PC-3 (cell line): ENCODE data around the gene ZAR1. TPM values are rescaled to one million over a fixed set of nuclear protein-coding genes. Genes with fewer than 3 reads are reported as not detected.

ENCODE experiments used
- ATAC-seq: fragments of 200-7000 bp; cut with Tn5 transposase; 2 replicates; pipeline ENCODE4 v1.9.1; 2020; ENCODE audit warnings: mild to moderate bottlenecking, moderate library complexity
- BruUV-seq: library from RNA; stranded (reverse); fragments of 400-500 nt; replicated peaks from 2 replicates; lab custom pipeline; 2021; lab: Mats Ljungman, UMichigan
- CTCF ChIA-PET: fragments of 300-600 bp; sonication (Branson Sonifier 250); formaldehyde crosslinking; loops from one replicate; lab custom pipeline; 2022; ENCODE audit warnings: antibody characterized with exemption; lab: Charles Lee
- POLR2A ChIA-PET: fragments of 300-600 bp; sonication (Branson Sonifier 250); formaldehyde crosslinking; loops from one replicate; lab custom pipeline; 2022; ENCODE audit warnings: antibody characterized with exemption; ENCODE audit not compliant: unreplicated experiment; lab: Charles Lee
- DNase-seq: peaks from one replicate; pipeline ENCODE4 v3.0.0-alpha.2; 2015
- H2AFZ ChIP-seq: fragments of 300-600 bp; sonication (generic); 2 replicates; pipeline ENCODE4 v1.6.0; 2016; ENCODE audit warnings: antibody characterized with exemption, low read length
- H3F3A ChIP-seq: fragments of 300-600 bp; sonication (generic); one replicate; pipeline ENCODE4 v1.6.0; 2017; ENCODE audit warnings: antibody characterized with exemption, low read length, control low read depth, mild to moderate bottlenecking; ENCODE audit not compliant: unreplicated experiment
- H3K27ac ChIP-seq: fragments of 300-600 bp; sonication (generic); 2 replicates; pipeline ENCODE4 v1.5.1; 2016; ENCODE audit warnings: mild to moderate bottlenecking, low read length
- H3K27me3 ChIP-seq: fragments of 300-600 bp; sonication (generic); 2 replicates; pipeline ENCODE4 v1.6.1; 2016; ENCODE audit warnings: low read length, mixed read lengths
- H3K36me3 ChIP-seq: fragments of 300-600 bp; sonication (generic); 2 replicates; pipeline ENCODE4 v1.6.1; 2016; ENCODE audit warnings: low read depth, mixed run types, low read length, mixed read lengths
- H3K4me1 ChIP-seq: fragments of 300-600 bp; sonication (generic); 2 replicates; pipeline ENCODE4 v1.5.1; 2016; ENCODE audit warnings: low read length; ENCODE audit not compliant: insufficient read depth
- H3K4me2 ChIP-seq: fragments of 300-600 bp; sonication (generic); 2 replicates; pipeline ENCODE4 v1.6.0; 2016; ENCODE audit warnings: low read length
- H3K4me3 ChIP-seq: fragments of 300-600 bp; sonication (generic); 2 replicates; pipeline ENCODE4 v1.5.1; 2016; ENCODE audit warnings: mild to moderate bottlenecking, low read length, mixed read lengths
- H3K79me2 ChIP-seq: fragments of 300-600 bp; sonication (generic); 2 replicates; pipeline ENCODE4 v1.6.1; 2017; ENCODE audit warnings: low read length, mixed read lengths
- H3K9ac ChIP-seq: fragments of 300-600 bp; sonication (generic); 2 replicates; pipeline ENCODE4 v1.6.0; 2016; ENCODE audit warnings: mild to moderate bottlenecking, low read length
- H3K9me2 ChIP-seq: fragments of 300-600 bp; sonication (generic); replicated peaks from 2 replicates; pipeline ENCODE4 v1.6.1; 2016; ENCODE audit warnings: mixed run types, low read length, mixed read lengths
- H3K9me3 ChIP-seq: fragments of 300-600 bp; sonication (generic); 2 replicates; pipeline ENCODE4 v1.6.1; 2016; ENCODE audit warnings: low read length, mixed read lengths
- H4K20me1 ChIP-seq: fragments of 300-600 bp; sonication (generic); 2 replicates; pipeline ENCODE4 v1.6.1; 2016; ENCODE audit warnings: low read length, mixed read lengths
- EZH2 ChIP-seq: fragments of 300-600 bp; sonication (generic); IDR thresholded peaks from one replicate; pipeline ENCODE4 v1.6.1; 2017; ENCODE audit warnings: antibody characterized with exemption, mild to moderate bottlenecking, low read length; ENCODE audit not compliant: unreplicated experiment
- EZH2phosphoT487 ChIP-seq: fragments of 300-600 bp; sonication (generic); IDR thresholded peaks from 2 replicates; pipeline ENCODE4 v1.6.1; 2018; ENCODE audit warnings: mild to moderate bottlenecking, antibody characterized with exemption, low read length, borderline replicate concordance
- intact Hi-C: fragments of 100-400 bp; cut with micrococcal nuclease; formaldehyde crosslinking; loops from 2 replicates; pipeline ENCODE4 v1.9.0; 2023
- total RNA-seq: library from RNA; depleted of rRNA; stranded (reverse); fragments of >200 nt; gene quantifications from 2 replicates; pipeline ENCODE4 v1.2.3, GENCODE V29; 2014
- TF ChIP-seq, protein P1 (sequence below): fragments of 300-600 bp; sonication (generic); conservative IDR thresholded peaks from 2 replicates; pipeline ENCODE4 v1.5.1; 2017; ENCODE audit warnings: antibody characterized with exemption, low read depth, mild to moderate bottlenecking, low read length

Gene ZAR1
- total RNA-seq, 1 experiment from 2014 or later: not detected

DNA sequence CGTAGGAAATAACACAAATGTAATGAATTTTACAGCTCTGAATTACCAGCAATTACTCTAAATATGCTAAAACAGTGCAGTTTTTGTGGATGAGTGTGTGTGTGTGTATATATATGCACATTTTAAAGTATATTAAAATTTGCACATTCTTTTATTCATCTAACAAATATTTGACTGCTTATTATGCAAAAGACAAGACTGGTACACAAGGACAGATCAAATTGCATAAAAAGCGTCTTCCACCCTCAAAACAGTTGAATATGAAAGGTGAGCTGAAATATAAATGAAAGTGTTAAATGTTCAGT, 13.9 kb downstream of the ZAR1 start:
- ATAC-seq: no peak
- DNase-seq: no peak
- H3K4me2 ChIP-seq: no peak overlapping the region
- H3K4me3 ChIP-seq: no peak overlapping the region
- H3K27me3 ChIP-seq: no peaks in the 10 kb centered on the region
- peaks cover 15% of the 10 kb centered on the region for H3K36me3 ChIP-seq
- ChIA-PET POLR2A (no interaction called here), CTCF (no interaction called here)
- H3F3A ChIP-seq: no peaks in the 10 kb centered on the region
- H4K20me1 ChIP-seq: no peaks in the 10 kb centered on the region
- no peak overlapping the region for H3K9ac ChIP-seq
- no peaks in the 10 kb centered on the region for H3K9me3 ChIP-seq
- no peaks in the 10 kb centered on the region for H3K9me2 ChIP-seq
- TF ChIP-seq EZH2phosphoT487 (no peak), EZH2 (no peak)
- TF ChIP-seq, protein P1, sequence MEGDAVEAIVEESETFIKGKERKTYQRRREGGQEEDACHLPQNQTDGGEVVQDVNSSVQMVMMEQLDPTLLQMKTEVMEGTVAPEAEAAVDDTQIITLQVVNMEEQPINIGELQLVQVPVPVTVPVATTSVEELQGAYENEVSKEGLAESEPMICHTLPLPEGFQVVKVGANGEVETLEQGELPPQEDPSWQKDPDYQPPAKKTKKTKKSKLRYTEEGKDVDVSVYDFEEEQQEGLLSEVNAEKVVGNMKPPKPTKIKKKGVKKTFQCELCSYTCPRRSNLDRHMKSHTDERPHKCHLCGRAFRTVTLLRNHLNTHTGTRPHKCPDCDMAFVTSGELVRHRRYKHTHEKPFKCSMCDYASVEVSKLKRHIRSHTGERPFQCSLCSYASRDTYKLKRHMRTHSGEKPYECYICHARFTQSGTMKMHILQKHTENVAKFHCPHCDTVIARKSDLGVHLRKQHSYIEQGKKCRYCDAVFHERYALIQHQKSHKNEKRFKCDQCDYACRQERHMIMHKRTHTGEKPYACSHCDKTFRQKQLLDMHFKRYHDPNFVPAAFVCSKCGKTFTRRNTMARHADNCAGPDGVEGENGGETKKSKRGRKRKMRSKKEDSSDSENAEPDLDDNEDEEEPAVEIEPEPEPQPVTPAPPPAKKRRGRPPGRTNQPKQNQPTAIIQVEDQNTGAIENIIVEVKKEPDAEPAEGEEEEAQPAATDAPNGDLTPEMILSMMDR: no peak
- H2AFZ ChIP-seq: no peak overlapping the region
- H3K27ac ChIP-seq: no peak overlapping the region
- H3K79me2 ChIP-seq: no peaks in the 10 kb centered on the region
- intact Hi-C loops: no loop called here
- no TSS peak for BruUV-seq
- H3K4me1 ChIP-seq: no peaks in the 10 kb centered on the region; the same call in 1 of the 2 replicates

DNA sequence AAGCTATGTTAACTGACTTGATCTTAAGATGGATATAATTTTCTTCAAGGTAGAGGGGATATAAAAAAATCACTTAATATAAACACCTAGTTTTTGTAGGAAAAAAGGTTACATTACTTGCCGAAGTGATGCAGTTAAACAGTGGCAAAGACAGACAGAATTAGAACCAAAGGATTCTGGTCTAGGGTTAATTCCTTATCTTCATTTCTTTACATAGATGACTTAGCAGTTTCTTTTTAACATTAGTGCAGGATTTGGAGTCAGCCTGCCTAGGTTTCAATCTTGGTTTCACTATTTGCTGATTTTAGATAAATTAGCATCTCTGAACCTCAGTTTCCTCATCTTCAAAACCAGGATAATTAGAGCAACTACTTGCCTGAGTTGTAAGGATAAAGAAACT, 14.3 kb downstream of the ZAR1 start:
- H3K36me3 ChIP-seq: peaks cover 18% of the 10 kb centered on the region
- no peak overlapping the region for H2AFZ ChIP-seq
- TF ChIP-seq EZH2 (no peak), EZH2phosphoT487 (no peak)
- TF ChIP-seq, protein P1: no peak
- BruUV-seq: no TSS peak
- ChIA-PET POLR2A (no interaction called here), CTCF (no interaction called here)
- no peak overlapping the region for H3K9ac ChIP-seq
- no peaks in the 10 kb centered on the region for H3K27me3 ChIP-seq
- H3F3A ChIP-seq: no peaks in the 10 kb centered on the region
- H3K9me2 ChIP-seq: no peaks in the 10 kb centered on the region
- DNase-seq (no peak), ATAC-seq (no peak)
- no peak overlapping the region for H3K27ac ChIP-seq
- H4K20me1 ChIP-seq: no peaks in the 10 kb centered on the region
- intact Hi-C loops: no loop called here
- H3K4me1 ChIP-seq: no peaks in the 10 kb centered on the region; the same call in 1 of the 2 replicates
- no peak overlapping the region for H3K4me2 ChIP-seq
- H3K4me3 ChIP-seq: no peak overlapping the region
- H3K9me3 ChIP-seq: no peaks in the 10 kb centered on the region
- H3K79me2 ChIP-seq: no peaks in the 10 kb centered on the region

DNA sequence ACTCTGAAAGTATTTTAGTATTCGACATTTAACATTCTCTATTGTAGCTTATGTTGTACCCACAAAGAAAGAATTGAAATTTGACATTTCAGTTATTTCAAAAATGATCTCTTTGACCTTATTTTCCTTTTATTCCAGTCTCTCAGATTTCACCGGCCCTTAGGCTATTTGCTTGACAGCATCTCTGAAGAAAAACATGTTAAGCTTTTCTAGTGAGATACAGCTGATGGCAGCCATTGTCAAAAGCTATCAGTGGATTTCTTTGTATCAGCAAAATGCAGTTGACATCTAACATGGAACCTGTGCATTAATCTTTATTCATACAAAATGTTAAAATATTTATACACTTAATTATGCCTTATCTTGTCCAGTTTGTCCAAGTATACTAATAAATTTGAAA, 16.7 kb downstream of the ZAR1 start:
- CTCF ChIA-PET: no interaction called here
- BruUV-seq: no TSS peak
- H3K36me3 ChIP-seq: peaks cover 15% of the 10 kb centered on the region
- no peaks in the 10 kb centered on the region for H4K20me1 ChIP-seq
- ATAC-seq: no peak
- no peak overlapping the region for H2AFZ ChIP-seq
- no peaks in the 10 kb centered on the region; the same call in 1 of the 2 replicates for H3K4me1 ChIP-seq
- no peaks in the 10 kb centered on the region for H3F3A ChIP-seq
- TF ChIP-seq EZH2phosphoT487: no peak
- TF ChIP-seq, protein P1: no peak
- TF ChIP-seq EZH2: no peak
- no peaks in the 10 kb centered on the region for H3K9me3 ChIP-seq
- no peak overlapping the region for H3K27ac ChIP-seq
- no peaks in the 10 kb centered on the region for H3K9me2 ChIP-seq
- POLR2A ChIA-PET: no interaction called here
- no peak for DNase-seq
- no peak overlapping the region for H3K9ac ChIP-seq
- no peaks in the 10 kb centered on the region for H3K27me3 ChIP-seq
- intact Hi-C loops: no loop called here
- H3K4me2 ChIP-seq: no peak overlapping the region
- H3K4me3 ChIP-seq: no peak overlapping the region
- no peaks in the 10 kb centered on the region for H3K79me2 ChIP-seq
